Measurements from ENCODE around the gene HDAC4. TPM values are rescaled to one million over a fixed set of nuclear protein-coding genes. Genes with fewer than 3 reads are reported as not detected.

Gene HDAC4
- total and polyA plus RNA-seq, 9 of the 15 experiments (the other 6 are each of a cell fraction or from before 2014, with no cell fraction given), result 0.11 to 20.2 (median 4.0) TPM

GRCh38 chr2:239225371-239225851 lies 175.4 kb downstream of the HDAC4 start:
- H3K36me3 ChIP-seq (ENCODE audit: control insufficient read depth, insufficient read depth, low read length), result no peaks in the 10 kb centered on the region
- TF ChIP-seq SMARCA4 (IDR thresholded peaks at IDR 0.05), result no peak
- TF ChIP-seq ZNF217 (CRISPR knock-in tag; IDR thresholded peaks at IDR 0.05), result no peak
- TF ChIP-seq ZNF311 (CRISPR knock-in tag; IDR thresholded peaks at IDR 0.05), result no peak
- TF ChIP-seq LARP7 (IDR thresholded peaks at IDR 0.05), result no peak
- TF ChIP-seq UBTF (IDR thresholded peaks at IDR 0.05; ENCODE audit: borderline replicate concordance in 1 of 2, low read depth in 2 of 2, low read length in 2 of 2), result no peak
- no peak for TF ChIP-seq TAF15 (IDR thresholded peaks at IDR 0.05; ENCODE audit: low read depth, low read length)
- WGBS (ENCODE audit: insufficient coverage, low coverage, missing lambda C conversion rate), result 88% methylated on average over 4 of the region's 13 CpGs
- DNase-seq (ENCODE audit: extremely low read depth in 1 of 4, low spot score in 3 of 4), result no peak
- H3K9me1 ChIP-seq (ENCODE audit: control insufficient read depth, insufficient read depth, low read length), result no peaks in the 10 kb centered on the region
- no peaks in the 10 kb centered on the region for H3K9me3 ChIP-seq (replicated peaks; ENCODE audit: control insufficient read depth, insufficient read depth, low read depth, low read length)
- no peak overlapping the region for H2AFZ ChIP-seq (ENCODE audit: low read depth, low read length)
- no peak overlapping the region for H3K9ac ChIP-seq (ENCODE audit: insufficient read depth in 1 of 2, low read depth in 2 of 2, low read length in 2 of 2)
- no peaks in the 10 kb centered on the region for H3K27me3 ChIP-seq (ENCODE audit: control insufficient read depth in 2 of 2, insufficient read depth in 2 of 2, low read length in 2 of 2)
- no peaks in the 10 kb centered on the region; the same call in 2 of the 3 replicates for H3K79me2 ChIP-seq (ENCODE audit: control insufficient read depth, insufficient read depth, low read length)
- H3K4me1 ChIP-seq (replicated peaks in 1 of 2; ENCODE audit: control insufficient read depth in 2 of 2, insufficient read depth in 2 of 2, low read length in 2 of 2), result peaks cover 0 to 16% of the 10 kb centered on the region in 2 experiments; a peak in 2 of 5 replicates
- H3K27ac ChIP-seq (ENCODE audit: extremely low read depth, low read depth, low read length), result no peak overlapping the region
- in situ Hi-C loops (cut with MboI), result no loop called here
- no peak overlapping the region for H3K4me2 ChIP-seq (ENCODE audit: insufficient read depth, low read length)
- no TSS peak for BruUV-seq (replicated peaks)
- intact Hi-C loops (cut with micrococcal nuclease), result no loop called here
- ChIA-PET CTCF (ENCODE audit: low intra/inter-chr PET ratio) (no interaction called here), POLR2A (no interaction called here)
- FAIRE-seq, result no peak
- ATAC-seq, result no peak
- H4K20me1 ChIP-seq (replicated peaks; ENCODE audit: control insufficient read depth, insufficient read depth, low read length), result peaks cover 13% of the 10 kb centered on the region
- H3K4me3 ChIP-seq, result no peak overlapping the region
